Endothelial cell (in vitro differentiated cells): ENCODE results near the gene MRPL43. TPM values are rescaled to one million over a fixed set of nuclear protein-coding genes. Genes with fewer than 3 reads are reported as not detected.
A peak's percentile ranks its signal among the peaks of the same experiment; 100 is the strongest.

Experiments
- DNase-seq: peaks from one replicate; pipeline ENCODE4 v3.0.0; 2021; ENCODE audit warnings: low spot score
- H3K27ac Mint-ChIP-seq: one replicate; pipeline ENCODE4 v1.8.0; 2021; ENCODE audit warnings: mixed read lengths, inconsistent platforms; ENCODE audit not compliant: unreplicated experiment
- H3K27me3 Mint-ChIP-seq: one replicate; pipeline ENCODE4 v1.8.0; 2021; ENCODE audit warnings: mild to moderate bottlenecking, moderate library complexity, mixed read lengths, inconsistent platforms; ENCODE audit not compliant: unreplicated experiment
- H3K36me3 Mint-ChIP-seq: one replicate; pipeline ENCODE4 v1.8.0; 2021; ENCODE audit warnings: mild to moderate bottlenecking, low read depth, mixed read lengths, inconsistent platforms; ENCODE audit not compliant: unreplicated experiment
- H3K4me1 Mint-ChIP-seq: one replicate; pipeline ENCODE4 v1.8.0; 2021; ENCODE audit warnings: mild to moderate bottlenecking, mixed read lengths, inconsistent platforms; ENCODE audit not compliant: unreplicated experiment
- H3K4me3 Mint-ChIP-seq: one replicate; pipeline ENCODE4 v1.8.0; 2021; ENCODE audit warnings: mild to moderate bottlenecking, mixed read lengths, inconsistent platforms; ENCODE audit not compliant: unreplicated experiment
- H3K9me3 Mint-ChIP-seq: one replicate; pipeline ENCODE4 v1.8.0; 2021; ENCODE audit warnings: mixed read lengths, inconsistent platforms; ENCODE audit not compliant: unreplicated experiment
- total RNA-seq: library from RNA; stranded (reverse); fragmentation: NEBNext Ultra II Directional; extraction: Animal tissue kit (Norgen Biotek cat#: 25700); gene quantifications from one replicate; pipeline ENCODE4 v1.2.1, GENCODE V29; 2021; ENCODE audit not compliant: unreplicated experiment
- TF ChIP-seq, protein P1 (sequence below): fragments of 200-600 bp; sonication (generic); IDR thresholded peaks from one replicate; pipeline ENCODE4 v1.5.0; 2021; ENCODE audit warnings: antibody characterized with exemption; ENCODE audit not compliant: unreplicated experiment

Gene MRPL43
- total RNA-seq, 1 donor from 2014 or later, result 51.8 TPM

DNA sequence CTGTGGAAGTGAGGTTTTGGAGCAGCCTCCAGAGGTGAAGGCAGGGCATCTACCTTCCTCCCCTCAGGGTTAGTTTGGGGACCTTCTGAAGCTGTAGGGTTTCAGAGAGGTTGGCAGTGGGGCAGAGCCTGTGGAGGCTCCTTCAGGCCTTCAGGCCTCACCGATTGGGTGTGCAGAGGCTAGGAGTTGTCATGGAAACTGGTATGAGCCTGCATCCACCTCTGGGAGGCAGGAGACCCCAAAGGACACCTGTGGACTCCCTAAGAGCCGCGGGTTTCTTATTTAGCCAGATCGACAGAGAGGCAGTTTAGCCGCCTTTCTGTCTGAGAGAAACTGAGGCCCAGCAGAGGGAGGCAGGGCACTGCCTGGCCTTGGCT, 14.3 kb upstream of the MRPL43 start:
- DNase-seq, result no peak
- Mint-ChIP-seq H3K9me3 (no peaks in the 10 kb centered on the region), H3K4me3 (peak overlapping the region; percentile 90), H3K36me3 (peaks cover 16% of the 10 kb centered on the region), H3K27ac (no peak overlapping the region), H3K4me1 (peaks cover 12% of the 10 kb centered on the region), H3K27me3 (peaks cover 7% of the 10 kb centered on the region)
- TF ChIP-seq, protein P1, sequence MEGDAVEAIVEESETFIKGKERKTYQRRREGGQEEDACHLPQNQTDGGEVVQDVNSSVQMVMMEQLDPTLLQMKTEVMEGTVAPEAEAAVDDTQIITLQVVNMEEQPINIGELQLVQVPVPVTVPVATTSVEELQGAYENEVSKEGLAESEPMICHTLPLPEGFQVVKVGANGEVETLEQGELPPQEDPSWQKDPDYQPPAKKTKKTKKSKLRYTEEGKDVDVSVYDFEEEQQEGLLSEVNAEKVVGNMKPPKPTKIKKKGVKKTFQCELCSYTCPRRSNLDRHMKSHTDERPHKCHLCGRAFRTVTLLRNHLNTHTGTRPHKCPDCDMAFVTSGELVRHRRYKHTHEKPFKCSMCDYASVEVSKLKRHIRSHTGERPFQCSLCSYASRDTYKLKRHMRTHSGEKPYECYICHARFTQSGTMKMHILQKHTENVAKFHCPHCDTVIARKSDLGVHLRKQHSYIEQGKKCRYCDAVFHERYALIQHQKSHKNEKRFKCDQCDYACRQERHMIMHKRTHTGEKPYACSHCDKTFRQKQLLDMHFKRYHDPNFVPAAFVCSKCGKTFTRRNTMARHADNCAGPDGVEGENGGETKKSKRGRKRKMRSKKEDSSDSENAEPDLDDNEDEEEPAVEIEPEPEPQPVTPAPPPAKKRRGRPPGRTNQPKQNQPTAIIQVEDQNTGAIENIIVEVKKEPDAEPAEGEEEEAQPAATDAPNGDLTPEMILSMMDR, result no peak

DNA sequence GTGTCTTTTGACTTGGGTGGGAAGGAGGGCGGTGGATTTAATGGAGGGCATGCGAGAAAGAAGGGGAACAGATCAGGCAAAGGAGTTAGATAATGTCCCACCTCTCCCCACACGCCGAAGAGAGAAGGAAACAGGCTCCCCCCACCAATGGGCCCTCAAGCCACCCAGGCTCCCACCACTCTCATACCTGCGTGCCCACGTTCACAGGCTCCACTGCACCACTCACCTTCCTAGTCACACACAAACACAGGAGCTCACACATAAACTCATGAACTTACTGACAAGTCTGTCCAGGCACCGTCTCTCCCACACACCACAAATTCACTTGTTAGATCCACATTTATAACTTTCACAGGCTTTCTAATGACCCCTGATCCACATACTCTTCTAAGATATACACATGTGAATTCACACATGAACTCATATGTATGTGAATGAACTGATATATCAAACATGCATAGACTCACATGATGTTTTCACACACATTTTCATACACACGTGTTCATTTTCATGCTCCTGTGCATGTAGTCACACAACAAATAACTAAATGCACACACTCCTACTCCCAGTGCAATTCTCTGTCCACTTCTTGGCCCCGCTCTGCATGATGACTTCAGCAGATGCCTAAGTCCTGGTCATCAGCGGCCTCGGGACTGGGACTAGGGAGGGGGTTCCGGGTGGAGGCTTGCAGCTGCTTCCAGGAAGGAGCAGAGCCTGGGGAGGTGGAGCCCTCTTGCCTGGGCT, 13.8 kb upstream of the MRPL43 start:
- Mint-ChIP-seq H3K36me3 (peaks cover 13% of the 10 kb centered on the region), H3K9me3 (no peaks in the 10 kb centered on the region), H3K27me3 (peaks cover 8% of the 10 kb centered on the region), H3K4me3 (peak overlapping the region; percentile 90), H3K4me1 (peaks cover 17% of the 10 kb centered on the region), H3K27ac (peak overlapping the region; percentile 82)
- TF ChIP-seq, protein P1, result no peak
- DNase-seq, result no peak

DNA sequence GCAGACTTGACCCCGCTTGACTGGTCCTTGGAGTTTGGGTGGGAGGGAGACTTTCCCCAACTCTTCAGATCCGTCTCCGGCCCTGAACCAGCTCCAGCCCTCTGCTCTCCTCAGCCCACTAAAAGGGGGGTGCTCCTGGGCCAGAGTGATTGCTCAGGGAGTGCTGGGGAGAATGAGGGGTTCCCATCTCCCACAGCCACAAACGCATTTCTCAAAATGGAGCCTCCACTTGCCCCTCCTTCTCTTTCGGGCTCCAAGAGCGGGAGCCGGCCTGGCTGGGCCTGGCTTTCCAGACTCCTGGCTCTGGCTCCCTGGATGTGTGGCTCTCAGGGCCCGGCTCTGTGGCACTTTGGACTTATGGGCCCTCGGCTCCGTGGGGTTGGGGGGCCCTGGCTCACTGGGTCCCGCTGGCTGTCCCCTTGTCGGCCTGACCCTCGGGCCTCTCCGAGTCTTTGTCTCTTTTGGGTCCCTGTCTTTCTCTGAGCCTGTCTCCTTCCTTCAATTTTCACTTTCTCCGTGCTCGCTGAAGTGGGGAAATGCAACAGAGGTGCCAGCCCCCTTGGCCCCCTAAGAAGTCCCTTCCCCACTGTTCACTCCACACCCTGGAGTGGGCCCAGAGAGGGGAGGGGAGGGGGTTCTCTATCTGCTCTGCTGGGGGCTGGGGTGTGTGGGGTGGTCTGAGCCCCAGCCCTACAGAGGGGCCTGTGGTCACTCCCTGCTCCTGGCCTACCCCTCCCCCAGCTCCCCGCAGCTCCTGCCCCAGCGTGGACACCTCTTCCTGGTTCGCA, 13.0 kb upstream of the MRPL43 start:
- TF ChIP-seq, protein P1, result no peak
- H3K9me3 Mint-ChIP-seq, result no peaks in the 10 kb centered on the region
- peaks cover 17% of the 10 kb centered on the region for H3K4me1 Mint-ChIP-seq
- peak overlapping the region; percentile 82 for H3K27ac Mint-ChIP-seq
- DNase-seq, result no peak
- peaks cover 8% of the 10 kb centered on the region for H3K27me3 Mint-ChIP-seq
- peaks cover 8% of the 10 kb centered on the region for H3K36me3 Mint-ChIP-seq
- H3K4me3 Mint-ChIP-seq, result peak overlapping the region; percentile 90

DNA sequence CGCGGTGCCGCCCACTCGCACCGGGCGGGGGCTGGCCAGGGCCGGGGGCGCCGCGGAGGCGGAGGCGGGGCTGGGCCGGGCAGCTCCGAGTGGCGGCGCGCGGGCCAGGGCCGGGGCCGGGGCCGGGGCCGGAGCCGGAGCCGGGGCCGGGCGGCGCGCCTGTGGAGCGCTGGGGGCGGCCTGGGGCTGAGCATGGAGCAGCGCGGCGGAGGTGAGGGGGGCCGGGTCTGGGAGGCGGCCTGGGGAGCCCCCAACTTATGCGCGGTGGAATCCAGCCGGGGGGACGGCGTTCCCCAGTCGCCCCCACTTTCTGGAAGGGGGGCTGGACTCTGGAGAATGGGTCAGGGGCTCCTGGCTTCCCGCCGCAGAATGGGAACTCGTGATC, 12.4 kb upstream of the MRPL43 start, which contains the start of gene LZTS2:
LZTS2 (plus strand) TSS at position 67 of the 385 bp plus-strand sequence. CDS start 2,731 bp downstream, outside the sequence.
- peak within 1 kb of the TSS; percentile 88 for H3K27ac Mint-ChIP-seq
- TF ChIP-seq, protein P1, result no peak
- no peaks in the 10 kb centered on the region for H3K9me3 Mint-ChIP-seq
- H3K4me1 Mint-ChIP-seq, result peaks cover 18% of the 10 kb centered on the region
- H3K4me3 Mint-ChIP-seq, result peak within 1 kb of the TSS; percentile 95
- peak; percentile 63 for DNase-seq
- H3K36me3 Mint-ChIP-seq, result peaks cover 8% of the 10 kb centered on the region
- peaks cover 8% of the 10 kb centered on the region for H3K27me3 Mint-ChIP-seq
